ENCODE data around the gene CHD1L.
"Not testable (repeated sequence)": the region's sequence is repeated elsewhere in the genome, so short reads cannot be mapped to it uniquely, and the experiment has no call there.

CHD1L gene

GRCh38 chr1:147287133-147287865 is 44.8 kb downstream of the CHD1L start:
- Histone ChIP-seq H3K4me1 (no peaks in the 10 kb centered on the region), H3K4me3 (ENCODE audit: low read depth, low read length) (no peak overlapping the region), H3K27ac (no peak overlapping the region), H3K27me3 (ENCODE audit: control insufficient read depth, insufficient read depth, low read length) (no peaks in the 10 kb centered on the region), H3K9ac (no peak overlapping the region), H2AFZ (no peak overlapping the region), H3K9me3 (ENCODE audit: control insufficient read depth, low read length) (no peaks in the 10 kb centered on the region), H3K79me2 (no peaks in the 10 kb centered on the region), H3K36me3 (ENCODE audit: control insufficient read depth, insufficient read depth, low read length) (no peaks in the 10 kb centered on the region), H3K4me2 (ENCODE audit: low read length) (no peak overlapping the region)
- no peak for TF ChIP-seq CTCF (IDR thresholded peaks at IDR 0.05)

GRCh38 chr1:147292012-147292411 is 49.5 kb downstream of the CHD1L start:
- Histone ChIP-seq H3K79me2 (no peaks in the 10 kb centered on the region), H3K9me3 (ENCODE audit: control insufficient read depth, low read length) (no peaks in the 10 kb centered on the region), H3K27me3 (ENCODE audit: control insufficient read depth, insufficient read depth, low read length) (no peaks in the 10 kb centered on the region), H3K4me1 (no peaks in the 10 kb centered on the region), H3K36me3 (ENCODE audit: control insufficient read depth, insufficient read depth, low read length) (no peaks in the 10 kb centered on the region), H3K4me2 (ENCODE audit: low read length) (no peak overlapping the region), H3K4me3 (ENCODE audit: low read depth, low read length) (no peak overlapping the region), H3K9ac (no peak overlapping the region), H3K27ac (no peak overlapping the region), H2AFZ (no peak overlapping the region)
- TF ChIP-seq CTCF (IDR thresholded peaks at IDR 0.05): no peak

- H3K4me3 ChIP-seq (ENCODE audit: low read depth, low read length): no peak overlapping the region
- no peaks in the 10 kb centered on the region for H3K4me1 ChIP-seq
- no peak overlapping the region for H3K9ac ChIP-seq
- no peak overlapping the region for H3K27ac ChIP-seq
- H3K79me2 ChIP-seq: no peaks in the 10 kb centered on the region
- H2AFZ ChIP-seq: no peak overlapping the region
- H3K36me3 ChIP-seq (ENCODE audit: control insufficient read depth, insufficient read depth, low read length): no peaks in the 10 kb centered on the region
- no peak for TF ChIP-seq CTCF (IDR thresholded peaks at IDR 0.05)
- H3K4me2 ChIP-seq (ENCODE audit: low read length): no peak overlapping the region
- H3K9me3 ChIP-seq (ENCODE audit: control insufficient read depth, low read length): no peaks in the 10 kb centered on the region
- no peaks in the 10 kb centered on the region for H3K27me3 ChIP-seq (ENCODE audit: control insufficient read depth, insufficient read depth, low read length)
These were observed 50.3 kb downstream of the CHD1L start for GRCh38 chr1:147292631-147293251.

GRCh38 chr1:147297438-147297837 is 55.0 kb downstream of the CHD1L start:
- Histone ChIP-seq H3K4me1 (no peaks in the 10 kb centered on the region), H3K9ac (no peak overlapping the region), H3K4me2 (ENCODE audit: low read length) (no peak overlapping the region), H3K4me3 (ENCODE audit: low read depth, low read length) (no peak overlapping the region), H3K36me3 (ENCODE audit: control insufficient read depth, insufficient read depth, low read length) (no peaks in the 10 kb centered on the region), H3K27me3 (ENCODE audit: control insufficient read depth, insufficient read depth, low read length) (no peaks in the 10 kb centered on the region), H3K27ac (no peak overlapping the region), H2AFZ (no peak overlapping the region), H3K9me3 (ENCODE audit: control insufficient read depth, low read length) (no peaks in the 10 kb centered on the region), H3K79me2 (no peaks in the 10 kb centered on the region)
- no peak for TF ChIP-seq CTCF (IDR thresholded peaks at IDR 0.05)

- H3K4me2 ChIP-seq (ENCODE audit: low read length); H3K36me3 ChIP-seq (ENCODE audit: control insufficient read depth, insufficient read depth, low read length); H3K27ac ChIP-seq; H3K4me3 ChIP-seq (ENCODE audit: low read depth, low read length); H3K9me3 ChIP-seq (ENCODE audit: control insufficient read depth, low read length); H3K79me2 ChIP-seq; H3K9ac ChIP-seq; H3K27me3 ChIP-seq (ENCODE audit: control insufficient read depth, insufficient read depth, low read length); H3K4me1 ChIP-seq; H2AFZ ChIP-seq: not testable (repeated sequence)
These were observed 63.3 kb downstream of the CHD1L start for GRCh38 chr1:147305803-147306202.
